ENCODE measurements around the gene COX10. TPM values are rescaled to one million over a fixed set of nuclear protein-coding genes. Genes with fewer than 3 reads are reported as not detected.

Gene COX10
- total RNA-seq, 1 experiment from 2014 or later, result 13.4 TPM

DNA sequence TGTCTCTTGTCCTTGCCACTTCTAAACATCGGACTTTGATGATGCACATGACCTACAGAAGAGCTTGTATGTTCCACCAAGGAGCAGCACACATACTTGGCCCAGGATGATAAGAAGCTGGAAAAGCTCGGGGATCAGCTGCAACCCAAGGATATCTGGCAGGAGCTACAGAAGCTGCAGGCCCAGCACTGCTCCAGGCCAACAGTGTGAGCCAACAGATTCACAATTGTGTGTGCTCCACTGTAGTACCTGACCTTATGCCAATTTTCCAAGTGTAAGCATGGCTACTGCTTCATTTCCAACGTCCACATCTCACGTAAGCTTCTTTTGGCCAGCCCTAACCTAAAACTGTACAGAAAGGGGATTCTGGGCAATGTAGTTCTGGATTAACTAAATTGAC lies 83.4 kb downstream of the COX10 start:
- ChIA-PET CTCF (no interaction called here), POLR2A (interaction anchor here (0.5 kb wide), 1 partner anchor 9 kb away, joined by 6 read pairs; no protein-coding TSS in a partner anchor)
- in situ Hi-C loops (cut with HindIII; ENCODE audit: low pct_unique_long_range_greater_than_20kb, low sequenced_read_pairs), result no loop called here
- Histone ChIP-seq H3K27me3 (ENCODE audit: control insufficient read depth, insufficient read depth, low read length) (no peaks in the 10 kb centered on the region), H3K9me3 (ENCODE audit: control insufficient read depth, insufficient read depth, low read depth, low read length) (no peaks in the 10 kb centered on the region), H3K4me3 (ENCODE audit: low read depth in 2 of 2, low read length in 2 of 2) (no peak overlapping the region), H3K27ac (ENCODE audit: low read length) (no peak overlapping the region), H3K36me3 (ENCODE audit: control insufficient read depth, insufficient read depth, low read length) (no peaks in the 10 kb centered on the region), H3K4me1 (ENCODE audit: control insufficient read depth, insufficient read depth, low read length) (no peaks in the 10 kb centered on the region)
- DNase-seq (ENCODE audit: low read depth, low spot score) (no peak), ATAC-seq (no peak)
- intact Hi-C loops (cut with micrococcal nuclease; ENCODE audit: unreplicated experiment), result no loop called here
- TF ChIP-seq TCF7L2 (IDR thresholded peaks at IDR 0.05; ENCODE audit: low read depth, low read length) (no peak), REST (IDR thresholded peaks at IDR 0.05; ENCODE audit: insufficient read depth in 1 of 2, low read depth in 2 of 2, low read length in 1 of 2) (no peak), POLR2AphosphoS5 (IDR thresholded peaks at IDR 0.05; ENCODE audit: low read depth, low read length) (no peak), SIN3A (IDR thresholded peaks at IDR 0.05; ENCODE audit: borderline replicate concordance, insufficient read depth, low read depth, low read length) (no peak)
- TF ChIP-seq, protein P1, sequence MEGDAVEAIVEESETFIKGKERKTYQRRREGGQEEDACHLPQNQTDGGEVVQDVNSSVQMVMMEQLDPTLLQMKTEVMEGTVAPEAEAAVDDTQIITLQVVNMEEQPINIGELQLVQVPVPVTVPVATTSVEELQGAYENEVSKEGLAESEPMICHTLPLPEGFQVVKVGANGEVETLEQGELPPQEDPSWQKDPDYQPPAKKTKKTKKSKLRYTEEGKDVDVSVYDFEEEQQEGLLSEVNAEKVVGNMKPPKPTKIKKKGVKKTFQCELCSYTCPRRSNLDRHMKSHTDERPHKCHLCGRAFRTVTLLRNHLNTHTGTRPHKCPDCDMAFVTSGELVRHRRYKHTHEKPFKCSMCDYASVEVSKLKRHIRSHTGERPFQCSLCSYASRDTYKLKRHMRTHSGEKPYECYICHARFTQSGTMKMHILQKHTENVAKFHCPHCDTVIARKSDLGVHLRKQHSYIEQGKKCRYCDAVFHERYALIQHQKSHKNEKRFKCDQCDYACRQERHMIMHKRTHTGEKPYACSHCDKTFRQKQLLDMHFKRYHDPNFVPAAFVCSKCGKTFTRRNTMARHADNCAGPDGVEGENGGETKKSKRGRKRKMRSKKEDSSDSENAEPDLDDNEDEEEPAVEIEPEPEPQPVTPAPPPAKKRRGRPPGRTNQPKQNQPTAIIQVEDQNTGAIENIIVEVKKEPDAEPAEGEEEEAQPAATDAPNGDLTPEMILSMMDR (IDR thresholded peaks at IDR 0.05), result no peak
- BruUV-seq (replicated peaks), result no TSS peak

- no peaks in the 10 kb centered on the region for H3K4me1 ChIP-seq (ENCODE audit: control insufficient read depth, insufficient read depth, low read length)
- ATAC-seq (no peak), DNase-seq (ENCODE audit: low read depth, low spot score) (no peak)
- ChIA-PET POLR2A (no interaction called here), CTCF (no interaction called here)
- no peaks in the 10 kb centered on the region for H3K9me3 ChIP-seq (ENCODE audit: control insufficient read depth, insufficient read depth, low read depth, low read length)
- BruUV-seq (replicated peaks), result no TSS peak
- TF ChIP-seq TCF7L2 (IDR thresholded peaks at IDR 0.05; ENCODE audit: low read depth, low read length) (no peak), SIN3A (IDR thresholded peaks at IDR 0.05; ENCODE audit: borderline replicate concordance, insufficient read depth, low read depth, low read length) (no peak), REST (IDR thresholded peaks at IDR 0.05; ENCODE audit: insufficient read depth in 1 of 2, low read depth in 2 of 2, low read length in 1 of 2) (no peak), POLR2AphosphoS5 (IDR thresholded peaks at IDR 0.05; ENCODE audit: low read depth, low read length) (no peak)
- TF ChIP-seq, protein P1 (IDR thresholded peaks at IDR 0.05), result no peak
- no peak overlapping the region for H3K27ac ChIP-seq (ENCODE audit: low read length)
- H3K27me3 ChIP-seq (ENCODE audit: control insufficient read depth, insufficient read depth, low read length), result no peaks in the 10 kb centered on the region
- intact Hi-C loops (cut with micrococcal nuclease; ENCODE audit: unreplicated experiment) (no loop called here), in situ Hi-C loops (cut with HindIII; ENCODE audit: low pct_unique_long_range_greater_than_20kb, low sequenced_read_pairs) (no loop called here)
- H3K4me3 ChIP-seq (ENCODE audit: low read depth in 2 of 2, low read length in 2 of 2), result no peak overlapping the region
- no peaks in the 10 kb centered on the region for H3K36me3 ChIP-seq (ENCODE audit: control insufficient read depth, insufficient read depth, low read length)
These were observed 84.1 kb downstream of the COX10 start for GRCh38 chr17:14153374-14153773.
